HUES64 (cell line): Measurements from ENCODE around the gene ZNF212.

Source experiments
- H3K27ac ChIP-seq: 2 replicates; pipeline ENCODE4 v1.7.0; 2013; ENCODE audit warnings: low read depth, low read length, inconsistent platforms
- H3K27me3 ChIP-seq: 2 replicates; pipeline ENCODE4 v1.6.1; 2013; ENCODE audit warnings: mild to moderate bottlenecking, low read length; ENCODE audit not compliant: insufficient read depth
- H3K36me3 ChIP-seq: 2 replicates; pipeline ENCODE4 v1.6.1; 2013; ENCODE audit warnings: mild to moderate bottlenecking, low read length; ENCODE audit not compliant: insufficient read depth
- H3K4me1 ChIP-seq: 2 replicates; pipeline ENCODE4 v1.6.1; 2013; ENCODE audit warnings: mild to moderate bottlenecking, low read length, moderate library complexity; ENCODE audit not compliant: insufficient read depth
- H3K4me3 ChIP-seq: 2 replicates; pipeline ENCODE4 v1.5.1; 2013; ENCODE audit warnings: mild to moderate bottlenecking, low read length, moderate library complexity
- H3K9ac ChIP-seq: 2 replicates; pipeline ENCODE4 v1.6.1; 2013; ENCODE audit warnings: mild to moderate bottlenecking, low read depth, low read length
- H3K9me3 ChIP-seq: 2 replicates; pipeline ENCODE4 v1.6.1; 2013; ENCODE audit warnings: low read depth, low read length; ENCODE audit not compliant: insufficient read depth
- WGBS: fragments of 150-250, 120-280 bp; methylation state at CpG from one replicate; pipeline ENCODE4 v1.1.7; 2013; ENCODE audit warnings: missing lambda C conversion rate; 5-methylcytosine and 5-hydroxymethylcytosine counted together

The ZNF212 gene

GRCh38 chr7:149280151-149280550 lies 40.7 kb downstream of the ZNF212 start:
- WGBS, result no CpG with 5 or more reads among the region's 9 CpGs
- peaks cover 36% of the 10 kb centered on the region for H3K36me3 ChIP-seq

DNA sequence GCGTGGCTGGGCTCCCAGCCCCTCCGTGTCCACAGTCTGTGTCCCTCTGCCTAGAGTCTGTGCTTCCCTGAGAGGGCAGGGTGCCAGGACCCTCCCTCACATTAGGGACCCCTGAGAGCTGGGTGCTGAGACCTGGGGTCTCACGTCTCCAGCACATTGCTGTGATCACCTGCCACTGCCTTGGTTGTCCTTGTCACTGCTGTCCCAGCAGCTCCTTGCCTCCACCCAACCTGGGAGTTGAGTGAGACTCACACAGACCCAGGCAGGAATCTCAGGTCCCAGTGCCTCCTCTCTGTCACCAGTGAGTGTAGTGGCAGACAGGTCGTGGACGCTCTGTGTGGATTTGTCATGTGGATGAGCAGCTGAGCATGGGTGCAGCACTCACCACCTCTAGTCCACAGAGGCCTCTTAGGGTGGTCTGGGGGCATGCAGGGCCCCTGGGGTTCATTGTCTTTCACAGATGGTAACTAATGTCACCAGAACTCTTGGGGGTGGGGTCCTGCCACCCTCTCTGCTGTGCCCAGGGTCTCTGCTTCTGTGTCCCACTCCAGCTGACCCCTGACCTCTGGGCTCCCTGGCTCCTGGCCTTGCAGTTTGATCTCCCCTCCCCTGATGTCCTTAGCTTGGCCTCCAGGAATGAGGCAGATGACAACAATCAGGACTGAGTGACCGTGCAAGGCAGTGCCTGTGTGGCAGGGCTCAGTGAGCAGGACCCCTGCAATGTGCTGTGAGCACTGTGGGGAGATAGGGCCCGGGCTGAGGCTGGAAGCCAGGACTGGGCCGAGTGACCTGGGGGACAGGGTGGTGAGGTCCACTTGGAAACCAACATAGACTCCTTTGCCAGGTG lies 41.4 kb downstream of the ZNF212 start:
- peaks cover 31% of the 10 kb centered on the region for H3K36me3 ChIP-seq
- no peak overlapping the region for H3K4me3 ChIP-seq
- 92% methylated on average over 8 of the region's 8 CpGs for WGBS

More at GRCh38 chr7:149280151-149280550, 40.7 kb downstream of the ZNF212 start:
- Histone ChIP-seq H3K4me3 (no peak overlapping the region), H3K27ac (no peak overlapping the region), H3K9ac (no peak overlapping the region), H3K4me1 (no peaks in the 10 kb centered on the region), H3K27me3 (no peaks in the 10 kb centered on the region), H3K9me3 (no peaks in the 10 kb centered on the region)

GRCh38 chr7:149281508-149282330 lies 42.3 kb downstream of the ZNF212 start:
- Histone ChIP-seq H3K9me3 (no peaks in the 10 kb centered on the region), H3K27ac (no peak overlapping the region), H3K4me3 (no peak overlapping the region), H3K4me1 (no peaks in the 10 kb centered on the region), H3K9ac (no peak overlapping the region), H3K27me3 (0 out of 2 replicates have a peak, but pooled peaks cover 3% of the 10 kb centered on the region), H3K36me3 (peaks cover 23% of the 10 kb centered on the region)
- 94% methylated on average over 59 of the region's 59 CpGs for WGBS

More for the DNA sequence above, 41.4 kb downstream of the ZNF212 start:
- Histone ChIP-seq H3K9me3 (no peaks in the 10 kb centered on the region), H3K4me1 (no peaks in the 10 kb centered on the region), H3K9ac (no peak overlapping the region), H3K27me3 (0 out of 2 replicates have a peak, but pooled peaks cover 2% of the 10 kb centered on the region), H3K27ac (no peak overlapping the region)

DNA sequence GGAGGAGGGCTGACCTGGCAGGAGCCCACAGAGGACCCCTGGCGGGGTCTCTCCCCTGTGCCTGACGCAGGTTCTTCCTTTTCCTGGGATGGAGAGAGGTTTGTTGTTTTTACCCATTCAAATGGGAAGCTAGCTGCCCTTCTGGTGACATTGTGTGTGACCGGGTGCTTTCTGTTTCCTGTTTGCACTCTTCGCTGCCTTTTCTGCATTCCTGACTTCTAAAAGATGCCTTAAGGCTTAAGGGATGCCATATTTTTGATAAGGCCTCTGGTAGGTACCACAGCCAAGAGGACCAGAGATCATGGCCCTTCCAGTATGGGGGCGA lies 42.8 kb downstream of the ZNF212 start:
- H3K27me3 ChIP-seq, result 0 out of 2 replicates have a peak, but pooled peaks cover 3% of the 10 kb centered on the region
- no peak overlapping the region for H3K9ac ChIP-seq
- H3K27ac ChIP-seq, result no peak overlapping the region
- H3K4me1 ChIP-seq, result no peaks in the 10 kb centered on the region
- H3K9me3 ChIP-seq, result no peaks in the 10 kb centered on the region
- no peak overlapping the region for H3K4me3 ChIP-seq
- WGBS, result 91% methylated on average over 5 of the region's 5 CpGs
- H3K36me3 ChIP-seq, result peaks cover 21% of the 10 kb centered on the region

- WGBS, result 91% methylated on average over 3 of the region's 3 CpGs
- Histone ChIP-seq H3K27me3 (0 out of 2 replicates have a peak, but pooled peaks cover 3% of the 10 kb centered on the region), H3K9me3 (no peaks in the 10 kb centered on the region), H3K9ac (no peak overlapping the region), H3K4me1 (no peaks in the 10 kb centered on the region), H3K27ac (no peak overlapping the region), H3K4me3 (no peak overlapping the region), H3K36me3 (peaks cover 13% of the 10 kb centered on the region)
Observed at GRCh38 chr7:149283321-149283720, 43.9 kb downstream of the ZNF212 start.

DNA sequence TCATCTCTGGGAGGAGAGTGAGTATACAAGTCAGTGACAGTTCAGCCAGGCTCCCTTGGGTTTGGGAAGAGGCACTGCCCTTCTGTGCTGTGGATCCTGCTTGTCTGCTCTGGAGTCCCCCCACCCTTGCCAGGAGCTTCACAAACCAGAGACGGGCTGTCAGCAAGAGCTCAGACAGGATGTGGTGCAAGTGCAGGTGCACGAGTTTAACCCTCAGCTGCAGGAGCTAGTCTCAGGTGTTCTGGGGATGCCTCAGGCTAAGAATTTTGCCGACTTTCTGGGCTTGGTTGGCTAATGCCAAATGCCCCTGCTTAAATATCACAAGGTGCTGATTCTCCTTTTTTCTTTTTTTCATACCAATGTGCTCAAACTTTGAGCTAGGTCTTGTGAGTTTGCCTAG lies 44.9 kb downstream of the ZNF212 start:
- no peak overlapping the region for H3K9ac ChIP-seq
- WGBS, result 75% methylated on average over 3 of the region's 3 CpGs
- no peaks in the 10 kb centered on the region for H3K9me3 ChIP-seq
- H3K4me3 ChIP-seq, result peak overlapping the region; percentile 71; the same call in 1 of the 2 replicates
- no peaks in the 10 kb centered on the region for H3K4me1 ChIP-seq
- no peak overlapping the region for H3K27ac ChIP-seq
- 0 out of 2 replicates have a peak, but pooled peaks cover 3% of the 10 kb centered on the region for H3K27me3 ChIP-seq
- H3K36me3 ChIP-seq, result peaks cover 4% of the 10 kb centered on the region; the same call in 1 of the 2 replicates

GRCh38 chr7:149284850-149285585 lies 45.6 kb downstream of the ZNF212 start:
- peaks cover 4% of the 10 kb centered on the region; the same call in 1 of the 2 replicates for H3K36me3 ChIP-seq
- H3K27ac ChIP-seq, result no peak overlapping the region
- H3K4me3 ChIP-seq, result peak overlapping the region; percentile 71
- H3K27me3 ChIP-seq, result 0 out of 2 replicates have a peak, but pooled peaks cover 3% of the 10 kb centered on the region
- 1% methylated on average over 66 of the region's 66 CpGs for WGBS
- peak overlapping the region; percentile 81 for H3K9ac ChIP-seq
- no peaks in the 10 kb centered on the region for H3K4me1 ChIP-seq
- no peaks in the 10 kb centered on the region for H3K9me3 ChIP-seq

- Histone ChIP-seq H3K4me3 (peak overlapping the region; percentile 71), H3K27me3 (0 out of 2 replicates have a peak, but pooled peaks cover 3% of the 10 kb centered on the region), H3K27ac (no peak overlapping the region), H3K36me3 (peaks cover 1% of the 10 kb centered on the region; the same call in 1 of the 2 replicates), H3K4me1 (no peaks in the 10 kb centered on the region), H3K9me3 (no peaks in the 10 kb centered on the region), H3K9ac (peak overlapping the region; percentile 81)
- WGBS, result 13% methylated on average over 11 of the region's 11 CpGs
Observed at GRCh38 chr7:149285603-149286002, 46.2 kb downstream of the ZNF212 start.

DNA sequence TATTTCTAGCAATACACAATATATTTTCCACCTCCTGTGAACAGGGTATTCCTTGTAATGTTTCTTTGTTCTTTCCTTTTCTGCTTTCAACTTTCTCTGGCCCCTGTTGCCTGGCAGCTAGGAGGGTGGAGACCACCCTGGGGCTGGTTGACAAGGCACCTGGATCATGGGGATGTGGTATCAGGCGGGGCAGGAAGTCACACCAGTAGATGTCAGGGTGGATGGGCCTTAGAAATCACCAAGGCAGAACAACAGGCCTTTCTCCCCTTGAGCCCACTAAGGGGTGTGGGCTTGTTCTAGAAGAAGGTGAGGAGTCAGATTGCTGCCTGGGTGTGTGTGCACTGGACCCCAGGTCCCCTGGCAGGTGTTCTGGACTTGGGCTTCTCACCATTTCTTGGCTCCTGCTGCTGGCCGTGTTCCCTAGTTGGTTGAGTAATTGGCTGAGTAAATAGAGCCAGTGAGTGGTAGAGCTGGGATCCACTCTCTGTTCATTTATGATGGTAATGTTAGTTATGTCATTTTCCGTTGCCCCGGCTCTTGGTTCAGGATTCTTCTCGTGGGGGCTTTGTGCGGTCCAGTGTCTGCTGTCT lies 47.5 kb downstream of the ZNF212 start:
- H3K4me3 ChIP-seq, result no peak overlapping the region
- H3K9me3 ChIP-seq, result no peaks in the 10 kb centered on the region
- H3K4me1 ChIP-seq, result no peaks in the 10 kb centered on the region
- H3K27ac ChIP-seq, result no peak overlapping the region
- no peak overlapping the region for H3K9ac ChIP-seq
- 94% methylated on average over 6 of the region's 6 CpGs for WGBS
- 0 out of 2 replicates have a peak, but pooled peaks cover 3% of the 10 kb centered on the region for H3K27me3 ChIP-seq
- H3K36me3 ChIP-seq, result no peaks in the 10 kb centered on the region

DNA sequence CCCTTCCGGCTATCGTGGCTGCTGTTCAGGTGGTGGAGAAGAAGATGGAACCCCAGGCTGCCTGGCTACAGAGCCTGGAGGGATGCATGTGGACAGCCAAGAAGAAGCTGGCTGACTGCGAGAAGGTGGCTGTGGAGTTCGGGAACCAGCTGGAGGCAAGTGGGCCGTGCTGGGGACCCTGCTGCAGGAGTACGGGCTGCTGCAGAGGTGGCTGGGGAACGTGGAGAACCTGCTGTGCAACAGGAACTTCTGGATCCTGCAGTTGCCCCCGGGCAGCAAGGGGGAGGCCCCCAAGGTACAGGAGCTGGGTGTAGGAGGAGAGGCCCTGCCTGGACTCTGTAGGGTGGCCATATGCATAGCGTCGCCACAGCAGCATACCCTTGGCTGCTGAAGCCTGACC lies 48.2 kb downstream of the ZNF212 start:
- Histone ChIP-seq H3K27ac (no peak overlapping the region), H3K36me3 (no peaks in the 10 kb centered on the region), H3K4me3 (no peak overlapping the region), H3K4me1 (no peaks in the 10 kb centered on the region), H3K9ac (no peak overlapping the region), H3K9me3 (no peaks in the 10 kb centered on the region), H3K27me3 (0 out of 2 replicates have a peak, but pooled peaks cover 3% of the 10 kb centered on the region)
- 92% methylated on average over 10 of the region's 10 CpGs for WGBS
